Skin of body (tissue), 2 donors: ENCODE data around the gene GABBR1. TPM values are rescaled to one million over a fixed set of nuclear protein-coding genes. Genes with fewer than 3 reads are reported as not detected.

ENCODE experiments used
- DNase-seq: peaks from one replicate; lab custom pipeline; 2025; lab: John Stamatoyannopoulos, UW
- total RNA-seq: library from RNA; depleted of rRNA; stranded (reverse); fragments of >200 nt; gene quantifications from one replicate; pipeline ENCODE4 v1.2.3, GENCODE V29; 2014

The GABBR1 gene
- total RNA-seq, 1 donor from 2014 or later = 28.8 TPM

GRCh38 chr6:29567541-29567940 lies 65.4 kb downstream of the GABBR1 start:
- DNase-seq = no peak

GRCh38 chr6:29566856-29567255 lies 66.1 kb downstream of the GABBR1 start:
- no peak for DNase-seq

- DNase-seq = no peak
Measured at GRCh38 chr6:29564875-29565274, 68.1 kb downstream of the GABBR1 start.

- DNase-seq = no peak
Measured at GRCh38 chr6:29563435-29563965, 69.5 kb downstream of the GABBR1 start.

- no peak for DNase-seq
Measured at GRCh38 chr6:29561606-29562181, 71.3 kb downstream of the GABBR1 start.

- DNase-seq = no peak
Measured at GRCh38 chr6:29561091-29561490, 71.9 kb downstream of the GABBR1 start.

GRCh38 chr6:29559524-29560287 lies 73.3 kb downstream of the GABBR1 start, which contains the start of gene UBD:
Gene UBD (minus strand): TSS chr6:29559732. CDS start chr6:29559701, 31 bp downstream.
- no peak for DNase-seq

GRCh38 chr6:29558439-29559079 lies 74.4 kb downstream of the GABBR1 start:
- DNase-seq = no peak

- DNase-seq = no peak
Measured at GRCh38 chr6:29557320-29557719, 75.7 kb downstream of the GABBR1 start.

GRCh38 chr6:29554764-29555163 lies 78.2 kb downstream of the GABBR1 start:
- no peak for DNase-seq

GRCh38 chr6:29553268-29554057 lies 79.5 kb downstream of the GABBR1 start:
- no peak for DNase-seq

GRCh38 chr6:29552512-29553051 lies 80.4 kb downstream of the GABBR1 start:
- peak; percentile 50 for DNase-seq

GRCh38 chr6:29547573-29547972 lies 85.4 kb downstream of the GABBR1 start:
- DNase-seq = no peak

- DNase-seq = no peak
Measured at GRCh38 chr6:29537714-29538403, 95.1 kb downstream of the GABBR1 start.

- DNase-seq = no peak
Measured at GRCh38 chr6:29532320-29532951, 100.5 kb downstream of the GABBR1 start.

GRCh38 chr6:29531668-29532067 lies 101.3 kb downstream of the GABBR1 start:
- DNase-seq = no peak

- no peak for DNase-seq
Measured at GRCh38 chr6:29530671-29531310, 102.2 kb downstream of the GABBR1 start.

GRCh38 chr6:29529956-29530355 lies 103.0 kb downstream of the GABBR1 start:
- DNase-seq = no peak

- DNase-seq = no peak
Measured at GRCh38 chr6:29528988-29529560, 103.9 kb downstream of the GABBR1 start.
